Gastrocnemius medialis (tissue), 4 donors: ENCODE results near the gene PDE6H.

ENCODE experiments used
- POLR2A ChIP-seq, 2 donors: fragments of 450-650 bp; IDR thresholded peaks; one replicate each; pipeline ENCODE4 v1.6.1; 2017; ENCODE audit warnings: antibody characterized with exemption in 2 of 2, mild to moderate bottlenecking in 2 of 2, moderate library complexity in 2 of 2
- TF ChIP-seq, protein P1 (sequence below), 5 experiments: fragments of 450-650 bp in 3 of 5; fragments of 200-600 bp in 2 of 5; sonication (generic) in 2 of 5; IDR thresholded peaks in 4 of 5; conservative IDR thresholded peaks in 1 of 5; 1 replicate in 4 of 5; 2 replicates in 1 of 5; pipeline ENCODE4 v1.5.1; 2016 to 2019; ENCODE audit warnings: antibody characterized with exemption in 5 of 5, mild to moderate bottlenecking in 3 of 5, moderate library complexity in 3 of 5

- TF ChIP-seq, protein P1, sequence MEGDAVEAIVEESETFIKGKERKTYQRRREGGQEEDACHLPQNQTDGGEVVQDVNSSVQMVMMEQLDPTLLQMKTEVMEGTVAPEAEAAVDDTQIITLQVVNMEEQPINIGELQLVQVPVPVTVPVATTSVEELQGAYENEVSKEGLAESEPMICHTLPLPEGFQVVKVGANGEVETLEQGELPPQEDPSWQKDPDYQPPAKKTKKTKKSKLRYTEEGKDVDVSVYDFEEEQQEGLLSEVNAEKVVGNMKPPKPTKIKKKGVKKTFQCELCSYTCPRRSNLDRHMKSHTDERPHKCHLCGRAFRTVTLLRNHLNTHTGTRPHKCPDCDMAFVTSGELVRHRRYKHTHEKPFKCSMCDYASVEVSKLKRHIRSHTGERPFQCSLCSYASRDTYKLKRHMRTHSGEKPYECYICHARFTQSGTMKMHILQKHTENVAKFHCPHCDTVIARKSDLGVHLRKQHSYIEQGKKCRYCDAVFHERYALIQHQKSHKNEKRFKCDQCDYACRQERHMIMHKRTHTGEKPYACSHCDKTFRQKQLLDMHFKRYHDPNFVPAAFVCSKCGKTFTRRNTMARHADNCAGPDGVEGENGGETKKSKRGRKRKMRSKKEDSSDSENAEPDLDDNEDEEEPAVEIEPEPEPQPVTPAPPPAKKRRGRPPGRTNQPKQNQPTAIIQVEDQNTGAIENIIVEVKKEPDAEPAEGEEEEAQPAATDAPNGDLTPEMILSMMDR (IDR thresholded peaks at IDR 0.05 in 4 of 5, conservative IDR thresholded peaks at IDR 0.05 in 1 of 5): no peak
- no peak for TF ChIP-seq POLR2A (IDR thresholded peaks at IDR 0.05)
Measured at GRCh38 chr12:14984766-14985285, 12.0 kb downstream of the PDE6H start.
